ENCODE measurements around the gene ISOC1.

The ISOC1 gene

GRCh38 chr5:129125819-129126218 is 31.3 kb downstream of the ISOC1 start:
- DNase-seq (ENCODE audit: low read depth, low spot score), result no peak

DNA sequence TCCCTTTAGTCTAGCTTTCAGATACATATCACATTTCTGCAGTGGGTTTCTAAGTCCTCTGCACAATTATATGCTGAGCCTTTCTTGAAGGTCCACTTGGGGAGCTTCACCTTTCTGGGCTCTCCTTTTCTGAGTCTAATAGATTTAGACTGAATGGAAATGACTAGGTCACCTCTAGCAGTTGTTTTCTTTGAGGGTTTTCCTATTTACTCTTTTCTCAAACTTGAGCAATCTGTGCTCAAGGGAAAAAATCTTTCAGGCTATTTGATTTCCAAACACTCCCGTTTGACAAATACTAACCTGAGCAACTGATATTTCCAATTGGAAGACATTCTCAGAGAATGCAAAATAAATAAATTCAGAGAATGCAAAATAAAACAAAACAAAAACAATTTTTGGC is 39.0 kb downstream of the ISOC1 start:
- DNase-seq (ENCODE audit: low read depth, low spot score), result no peak

DNA sequence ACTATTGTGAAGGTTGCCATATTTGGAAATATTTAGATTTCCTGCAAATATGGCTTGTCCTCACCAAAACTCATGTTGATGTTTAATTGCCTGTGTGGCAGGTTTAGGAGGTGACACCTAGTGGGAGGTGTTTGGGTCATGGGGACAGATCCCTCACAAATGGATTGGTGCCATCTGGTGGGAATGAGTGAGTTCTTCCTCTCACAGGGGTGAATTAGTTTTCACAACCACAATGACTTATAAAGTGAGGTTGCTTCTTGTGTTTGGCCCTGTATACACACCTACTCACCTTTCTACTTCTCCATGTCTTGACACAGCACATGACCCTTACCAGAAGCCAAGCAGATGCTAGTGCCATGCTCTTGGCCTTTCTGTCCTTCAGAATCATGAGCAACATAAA is 41.1 kb downstream of the ISOC1 start:
- DNase-seq (ENCODE audit: low read depth, low spot score), result no peak

DNA sequence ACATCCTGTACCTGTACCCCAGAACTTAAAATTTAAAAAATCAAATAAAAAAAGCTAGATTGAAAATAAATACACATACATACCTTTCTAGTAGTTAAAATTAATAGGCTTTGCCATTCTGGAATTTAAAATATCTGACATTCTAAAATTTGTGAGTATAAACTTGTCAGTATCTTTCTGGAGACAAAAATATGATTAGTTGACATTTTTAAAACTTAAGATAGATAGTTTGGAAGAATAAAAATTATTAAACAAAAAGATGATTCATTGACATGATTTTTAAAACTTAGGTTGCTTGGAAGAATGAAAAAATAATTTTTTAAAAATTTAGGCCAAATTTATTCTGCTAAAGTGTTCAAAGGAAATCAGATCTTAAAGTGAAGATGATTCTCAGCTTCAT is 43.1 kb downstream of the ISOC1 start:
- DNase-seq (ENCODE audit: low read depth, low spot score), result no peak

- no peak for DNase-seq (ENCODE audit: low read depth, low spot score)
Observed at GRCh38 chr5:129141078-129141477, 46.5 kb downstream of the ISOC1 start.

- DNase-seq (ENCODE audit: low read depth, low spot score), result no peak
Observed at GRCh38 chr5:129141696-129142095, 47.1 kb downstream of the ISOC1 start.

DNA sequence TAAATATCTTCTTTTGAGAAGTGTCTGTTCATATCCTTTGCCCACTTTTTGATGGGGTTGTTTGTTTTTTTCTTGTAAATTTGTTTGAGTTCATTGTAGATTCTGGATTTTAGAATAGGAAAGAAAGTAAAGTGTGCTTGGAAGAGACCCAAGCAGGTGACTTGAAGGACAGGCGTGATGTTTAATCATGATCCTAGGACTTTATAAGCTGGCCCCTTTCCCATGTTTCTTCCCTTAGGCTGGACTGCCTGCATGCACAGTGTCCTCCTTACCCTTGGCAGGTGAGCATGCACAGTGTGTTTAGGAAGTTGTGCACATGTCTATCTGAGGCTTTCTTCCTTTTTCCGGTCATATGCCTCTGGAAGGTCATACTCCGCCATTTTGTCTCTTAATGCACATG is 61.3 kb downstream of the ISOC1 start:
- DNase-seq (ENCODE audit: low read depth, low spot score), result no peak

- no peak for DNase-seq (ENCODE audit: low read depth, low spot score)
Observed at GRCh38 chr5:129161830-129162229, 67.3 kb downstream of the ISOC1 start.
